GM12875 (cell line): ENCODE data around the gene MGMT.
A peak's percentile ranks its signal among the peaks of the same experiment; 100 is the strongest.

Source experiments
- H3K4me3 ChIP-seq: one replicate; pipeline ENCODE4 v1.5.1; 2011; ENCODE audit warnings: low read depth, low read length, control low read depth
- CTCF ChIP-seq: IDR thresholded peaks from 2 replicates; pipeline ENCODE4 v1.5.1; 2011; ENCODE audit warnings: low read depth, mild to moderate bottlenecking, control low read depth, inconsistent platforms, low read length, moderate library complexity, borderline replicate concordance; ENCODE audit not compliant: insufficient read depth

The MGMT gene

DNA sequence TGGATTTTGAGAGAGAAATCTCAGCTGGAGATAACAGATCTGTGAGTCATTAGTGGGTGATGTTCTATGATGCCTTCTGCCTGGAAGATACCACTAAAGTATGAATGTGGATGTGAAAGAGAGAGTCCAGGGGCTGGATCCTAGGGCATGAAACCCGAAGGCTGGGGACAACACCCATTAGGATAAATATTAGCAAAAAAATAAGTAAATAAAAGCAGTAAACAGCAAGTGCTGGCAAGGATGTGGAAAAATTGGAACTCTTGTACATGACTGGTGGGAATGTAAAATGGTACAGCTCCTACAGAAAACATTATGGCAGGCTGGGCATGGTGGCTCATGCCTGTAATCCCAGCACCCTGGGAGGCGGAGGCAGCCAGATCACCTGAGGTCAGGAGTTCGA, 16.6 kb upstream of the MGMT start:
- TF ChIP-seq CTCF: no peak
- H3K4me3 ChIP-seq: no peak overlapping the region

GRCh38 chr10:129455625-129456024, 11.4 kb upstream of the MGMT start:
- TF ChIP-seq CTCF: no peak
- H3K4me3 ChIP-seq: no peak overlapping the region

DNA sequence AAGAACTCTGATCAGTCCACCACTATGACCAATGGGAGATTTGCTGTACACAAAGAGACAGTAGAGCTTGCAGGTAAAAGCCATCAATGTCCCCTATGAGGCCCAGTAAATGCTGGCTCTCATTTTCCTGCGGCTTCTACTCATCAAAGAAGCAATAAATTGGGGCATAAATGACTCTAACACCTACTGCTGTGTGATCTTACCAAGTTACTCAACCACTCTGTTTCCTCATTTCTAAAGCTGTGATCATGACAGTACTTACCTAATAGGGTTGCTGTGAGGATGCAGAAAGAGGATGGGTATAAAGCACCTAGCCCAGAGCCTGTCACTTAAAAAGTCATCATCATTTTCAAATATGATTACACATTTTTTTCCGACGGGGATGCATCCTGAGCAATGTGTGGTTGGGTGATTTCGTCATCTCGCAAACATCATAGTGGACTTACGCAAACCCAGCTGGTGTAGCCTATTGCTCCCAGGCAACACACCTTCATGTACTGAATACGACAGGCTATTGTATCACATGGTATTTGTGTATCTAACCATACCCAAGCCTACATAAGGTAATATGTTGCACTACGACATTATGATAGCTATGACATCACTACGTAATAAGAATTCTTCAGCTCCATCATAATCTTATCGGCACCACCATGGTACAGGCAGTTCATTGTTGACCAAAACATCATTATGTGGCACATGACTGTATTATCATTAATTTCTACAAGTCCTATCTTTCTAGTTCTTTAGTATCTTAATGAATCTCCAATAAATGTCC, 7.1 kb upstream of the MGMT start:
- TF ChIP-seq CTCF: no peak
- no peak overlapping the region for H3K4me3 ChIP-seq

- no peak overlapping the region for H3K4me3 ChIP-seq
- no peak for TF ChIP-seq CTCF
Measured at GRCh38 chr10:129462257-129462795, 4.7 kb upstream of the MGMT start.

DNA sequence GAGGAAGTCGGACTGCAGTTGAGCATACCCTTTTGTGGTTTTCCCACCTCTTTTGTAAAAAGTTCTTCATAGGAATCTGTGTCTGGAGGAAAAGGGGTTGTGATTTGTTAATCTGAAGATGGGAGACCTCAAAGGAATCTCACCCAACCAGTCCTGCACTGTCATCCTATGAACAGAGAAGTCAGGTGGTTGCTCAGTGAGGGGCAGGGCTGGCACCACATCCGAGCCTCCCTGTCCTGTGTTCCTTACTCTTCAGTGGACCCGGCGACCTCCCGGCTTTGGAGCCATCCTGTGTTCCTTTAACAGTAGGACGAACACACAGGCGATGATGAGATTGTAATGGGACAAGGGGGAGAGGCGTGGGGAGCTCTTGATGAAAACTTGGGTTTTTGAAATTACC, 2.8 kb upstream of the MGMT start:
- no peak for TF ChIP-seq CTCF
- no peak overlapping the region for H3K4me3 ChIP-seq

DNA sequence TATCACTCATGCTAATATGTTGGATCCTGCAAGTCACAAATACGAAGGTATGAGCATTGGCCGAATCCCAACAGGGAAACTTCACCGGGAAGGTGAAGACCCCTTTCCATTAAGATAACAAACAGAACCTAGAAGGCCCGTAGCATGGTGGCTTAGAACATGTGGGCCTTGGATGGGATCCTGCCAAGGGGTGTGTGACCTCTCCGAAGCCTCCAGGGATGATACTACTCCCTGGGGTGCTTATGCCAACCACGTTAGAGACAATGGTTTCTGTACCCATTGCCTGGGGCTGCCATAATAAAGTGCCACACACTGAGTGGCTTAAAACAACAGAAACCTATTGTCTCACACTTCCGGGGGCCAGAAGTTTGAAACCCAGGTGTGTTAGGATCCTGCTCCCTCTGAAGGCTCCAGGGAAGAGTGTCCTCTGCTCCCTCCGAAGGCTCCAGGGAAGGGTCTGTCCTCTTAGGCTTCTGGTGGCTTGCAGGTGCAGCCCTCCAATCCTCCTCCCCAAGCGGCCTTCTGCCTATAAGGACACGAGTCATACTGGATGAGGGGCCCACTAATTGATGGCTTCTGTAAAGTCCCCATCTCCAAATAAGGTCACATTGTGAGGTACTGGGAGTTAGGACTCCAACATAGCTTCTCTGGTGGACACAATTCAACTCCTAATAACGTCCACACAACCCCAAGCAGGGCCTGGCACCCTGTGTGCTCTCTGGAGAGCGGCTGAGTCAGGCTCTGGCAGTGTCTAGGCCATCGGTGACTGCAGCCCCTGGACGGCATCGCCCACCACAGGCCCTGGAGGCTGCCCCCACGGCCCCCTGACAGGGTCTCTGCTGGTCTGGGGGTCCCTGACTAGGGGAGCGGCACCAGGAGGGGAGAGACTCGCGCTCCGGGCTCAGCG, 992 bp upstream of the MGMT start:
- H3K4me3 ChIP-seq: peak overlapping the region; percentile 65
- TF ChIP-seq CTCF: no peak
